H9 (cell line): ENCODE data around the gene OTUB1. TPM values are rescaled to one million over a fixed set of nuclear protein-coding genes. Genes with fewer than 3 reads are reported as not detected.

Experiments
- DNase-seq: peaks from one replicate; pipeline ENCODE4 v3.0.0-alpha.2; 2017
- H2AFZ ChIP-seq: one replicate; pipeline ENCODE4 v1.6.1; 2013; ENCODE audit warnings: mild to moderate bottlenecking, low read length, control low read depth, moderate library complexity
- H2AK5ac ChIP-seq: 2 replicates; pipeline ENCODE4 v1.6.1; 2013; ENCODE audit warnings: low read length, control low read depth, mixed read lengths; ENCODE audit not compliant: insufficient read length
- H2BK120ac ChIP-seq: one replicate; pipeline ENCODE4 v1.6.1; 2013; ENCODE audit warnings: low read depth, mild to moderate bottlenecking, low read length, control low read depth, inconsistent platforms; ENCODE audit not compliant: poor library complexity, severe bottlenecking
- H2BK12ac ChIP-seq: 2 replicates; pipeline ENCODE4 v1.6.1; 2013; ENCODE audit warnings: low read length, control low read depth, mixed read lengths, low read depth; ENCODE audit not compliant: insufficient read length
- H2BK15ac ChIP-seq: 2 replicates; pipeline ENCODE4 v1.6.1; 2013; ENCODE audit warnings: low read depth, low read length, control low read depth
- H2BK20ac ChIP-seq: one replicate; pipeline ENCODE4 v1.6.1; 2013; ENCODE audit warnings: low read depth, mild to moderate bottlenecking, low read length, control low read depth, inconsistent platforms; ENCODE audit not compliant: poor library complexity, severe bottlenecking
- H2BK5ac ChIP-seq: 2 replicates; pipeline ENCODE4 v1.6.1; 2013; ENCODE audit warnings: low read length, control low read depth, mixed read lengths; ENCODE audit not compliant: insufficient read length
- H3K14ac ChIP-seq: 2 replicates; pipeline ENCODE4 v1.6.1; 2013; ENCODE audit warnings: low read length, control low read depth; ENCODE audit not compliant: insufficient read depth
- H3K18ac ChIP-seq: 2 replicates; pipeline ENCODE4 v1.6.1; 2013; ENCODE audit warnings: low read depth, mild to moderate bottlenecking, mixed read lengths, low read length, control low read depth; ENCODE audit not compliant: insufficient read length
- H3K23ac ChIP-seq: 2 replicates; pipeline ENCODE4 v1.6.1; 2013; ENCODE audit warnings: low read length, control low read depth, mixed read lengths, low read depth; ENCODE audit not compliant: insufficient read length
- H3K23me2 ChIP-seq: 2 replicates; pipeline ENCODE4 v1.6.1; 2013; ENCODE audit warnings: low read depth, mild to moderate bottlenecking, mixed read lengths, low read length, control low read depth; ENCODE audit not compliant: insufficient read length, poor library complexity, severe bottlenecking
- H3K27ac ChIP-seq: 2 replicates; pipeline ENCODE4 v1.5.1; 2013; ENCODE audit warnings: low read length, control low read depth, mixed read lengths, low read depth; ENCODE audit not compliant: insufficient read length
- H3K27me3 ChIP-seq: 2 replicates; pipeline ENCODE4 v1.6.1; 2013; ENCODE audit warnings: low read length, control low read depth, inconsistent platforms; ENCODE audit not compliant: insufficient read depth
- H3K4ac ChIP-seq: 2 replicates; pipeline ENCODE4 v1.6.1; 2013; ENCODE audit warnings: low read depth, mild to moderate bottlenecking, control low read depth, inconsistent platforms, low read length, moderate library complexity
- H3K4me1 ChIP-seq: 2 replicates; pipeline ENCODE4 v1.6.1; 2013; ENCODE audit warnings: low read length, control low read depth, inconsistent platforms; ENCODE audit not compliant: insufficient read depth
- H3K4me2 ChIP-seq: 2 replicates; pipeline ENCODE4 v1.6.1; 2013; ENCODE audit warnings: low read length, control low read depth, mixed read lengths; ENCODE audit not compliant: insufficient read length, insufficient read depth
- H3K56ac ChIP-seq: 2 replicates; pipeline ENCODE4 v1.6.1; 2013; ENCODE audit warnings: low read depth, mild to moderate bottlenecking, mixed read lengths, low read length, control low read depth; ENCODE audit not compliant: insufficient read length
- H3K79me1 ChIP-seq: 2 replicates; pipeline ENCODE4 v1.6.1; 2013; ENCODE audit warnings: low read depth, mild to moderate bottlenecking, moderate library complexity, low read length, control low read depth, inconsistent platforms; ENCODE audit not compliant: insufficient read depth, poor library complexity, severe bottlenecking
- H3K79me2 ChIP-seq: 2 replicates; pipeline ENCODE4 v1.6.1; 2013; ENCODE audit warnings: low read length, control low read depth, inconsistent platforms; ENCODE audit not compliant: insufficient read depth
- H3K9ac ChIP-seq: 2 replicates; pipeline ENCODE4 v1.6.1; 2013; ENCODE audit warnings: low read length, control low read depth, mixed read lengths; ENCODE audit not compliant: insufficient read length; ENCODE audit errors: extremely low read depth
- H3K9me3 ChIP-seq: one replicate; pipeline ENCODE4 v1.6.1; 2013; ENCODE audit warnings: low read depth, low read length, inconsistent platforms; ENCODE audit not compliant: control insufficient read depth
- H3T11ph ChIP-seq: one replicate; pipeline ENCODE4 v1.6.1; 2013; ENCODE audit warnings: mild to moderate bottlenecking, low read length, control low read depth, inconsistent platforms
- H4K20me1 ChIP-seq: one replicate; pipeline ENCODE4 v1.6.1; 2013; ENCODE audit not compliant: control insufficient read depth, insufficient read length, insufficient read depth
- H4K5ac ChIP-seq: 2 replicates; pipeline ENCODE4 v1.6.1; 2013; ENCODE audit warnings: low read depth, mild to moderate bottlenecking, mixed read lengths, low read length, control low read depth; ENCODE audit not compliant: insufficient read length
- H4K8ac ChIP-seq: replicated peaks from 2 replicates; pipeline ENCODE4 v1.6.1; 2013; ENCODE audit warnings: low read length, control low read depth, mixed read lengths, low read depth; ENCODE audit not compliant: insufficient read length
- H4K91ac ChIP-seq: 2 replicates; pipeline ENCODE4 v1.6.1; 2013; ENCODE audit warnings: low read depth, mild to moderate bottlenecking, moderate library complexity, mixed read lengths, low read length, control low read depth; ENCODE audit not compliant: insufficient read length
- H3K27ac Mint-ChIP-seq, 3 experiments: 2 replicates in 2 of 3; 3 replicates in 1 of 3; pipeline ENCODE4 v1.8.0; 2020 to 2021; ENCODE audit warnings: mixed read lengths in 3 of 3, mild to moderate bottlenecking in 1 of 3, moderate library complexity in 1 of 3
- H3K27me3 Mint-ChIP-seq: 2 replicates; pipeline ENCODE4 v1.8.0; 2021; ENCODE audit warnings: low read depth, mild to moderate bottlenecking, moderate library complexity, mixed read lengths
- H3K36me3 Mint-ChIP-seq, 3 experiments: 2 replicates in 2 of 3; 3 replicates in 1 of 3; pipeline ENCODE4 v1.8.0; 2020 to 2021; ENCODE audit warnings: low read depth in 3 of 3, mixed read lengths in 3 of 3; ENCODE audit not compliant: insufficient read depth in 1 of 3
- H3K4me1 Mint-ChIP-seq, 2 experiments: 2 replicates each; pipeline ENCODE4 v1.8.0; 2020; ENCODE audit warnings: mixed read lengths in 2 of 2
- H3K4me3 Mint-ChIP-seq, 2 experiments: 2 replicates in 1 of 2; 3 replicates in 1 of 2; pipeline ENCODE4 v1.8.0; 2020 to 2021; ENCODE audit warnings: mild to moderate bottlenecking in 2 of 2, mixed read lengths in 2 of 2, moderate library complexity in 1 of 2
- H3K9me3 Mint-ChIP-seq, 2 experiments: 2 replicates in 1 of 2; 3 replicates in 1 of 2; pipeline ENCODE4 v1.8.0; 2020; ENCODE audit warnings: mild to moderate bottlenecking in 2 of 2, mixed read lengths in 2 of 2, moderate library complexity in 1 of 2
- CTCF ChIP-seq: fragments of 200-600 bp; sonication (generic); conservative IDR thresholded peaks from 3 replicates; pipeline ENCODE4 v1.8.0; 2021; ENCODE audit warnings: antibody characterized with exemption, mild to moderate bottlenecking
- WGBS: extraction: QIAGEN DNeasy Blood & Tissue Kit; methylation state at CpG from one replicate; pipeline ENCODE4 v1.1.7; 2013; ENCODE audit warnings: missing lambda C conversion rate, low lambda C conversion rate, mixed read lengths; ENCODE audit not compliant: insufficient read length; ENCODE audit errors: extremely low coverage; 5-methylcytosine and 5-hydroxymethylcytosine counted together
- total RNA-seq: library from RNA; stranded (reverse); gene quantifications from 2 replicates; pipeline ENCODE4 v1.2.1, GENCODE V29; 2021

The OTUB1 gene
- total RNA-seq, 1 experiment from 2014 or later = 114 TPM

DNA sequence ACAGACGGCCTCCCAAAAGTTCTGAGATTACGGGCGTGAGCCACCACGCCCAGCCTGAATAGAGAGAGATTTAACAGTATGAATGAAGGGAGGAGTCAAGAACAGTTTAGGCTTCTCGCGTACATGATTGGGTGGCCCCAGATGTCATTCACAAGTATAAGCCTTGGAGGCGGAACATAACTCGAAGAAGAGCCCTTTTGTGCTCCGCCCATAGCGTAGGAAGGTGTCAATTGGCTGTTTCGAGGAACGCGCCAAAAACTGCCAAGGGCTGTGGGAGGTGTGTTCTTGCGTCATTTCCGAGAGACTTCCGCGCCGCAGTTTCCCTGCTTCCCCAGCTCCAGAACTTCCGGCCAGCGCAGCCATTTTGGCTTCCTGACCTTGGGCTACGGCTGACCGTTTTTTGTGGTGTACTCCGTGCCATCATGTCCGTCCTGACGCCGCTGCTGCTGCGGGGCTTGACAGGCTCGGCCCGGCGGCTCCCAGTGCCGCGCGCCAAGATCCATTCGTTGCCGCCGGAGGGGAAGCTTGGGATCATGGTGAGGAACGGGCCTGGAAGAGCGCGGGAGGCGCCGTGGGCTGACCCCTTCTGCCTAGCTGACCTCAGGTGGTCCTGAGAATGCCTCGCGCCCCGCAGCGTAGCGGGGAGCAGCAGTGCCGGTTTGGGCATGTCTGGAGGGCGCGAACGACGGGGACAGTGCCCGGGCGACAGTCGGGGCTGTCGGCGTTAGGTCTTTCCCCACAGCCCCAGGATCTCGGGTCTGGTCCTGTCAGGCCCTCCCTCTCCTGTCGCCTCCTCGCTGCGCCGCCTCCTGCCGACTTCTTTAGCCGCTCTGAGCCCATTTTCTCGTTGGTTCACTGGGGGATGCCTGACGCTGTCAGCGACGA, 11.7 kb upstream of the OTUB1 start, which contains the start of gene COX8A:
TSS of gene COX8A (plus strand) at position 362 of the 885 bp plus-strand sequence. CDS start at position 423, 61 bp downstream.
- H3K9me3 Mint-ChIP-seq = peaks cover 8 to 9% of the 10 kb centered on the region in 2 experiments
- Histone ChIP-seq H4K8ac (no peak within 1 kb of the TSS), H4K5ac (no peak within 1 kb of the TSS), H3K14ac (peak within 1 kb of the TSS; percentile 96), H3K27ac (no peak within 1 kb of the TSS), H2BK12ac (no peak within 1 kb of the TSS), H2BK5ac (no peak within 1 kb of the TSS), H3K18ac (peak within 1 kb of the TSS; percentile 90), H4K91ac (no peak within 1 kb of the TSS), H3K4me1 (peaks cover 11% of the 10 kb centered on the region; the same call in 1 of the 2 replicates), H3K27me3 (no peaks in the 10 kb centered on the region), H2AK5ac (no peak within 1 kb of the TSS), H2BK20ac (no peak within 1 kb of the TSS), H3K23me2 (no peaks in the 10 kb centered on the region), H4K20me1 (no peaks in the 10 kb centered on the region), H2BK15ac (no peak within 1 kb of the TSS), H2BK120ac (no peak within 1 kb of the TSS), H3K4ac (no peak within 1 kb of the TSS), H3K9me3 (no peaks in the 10 kb centered on the region), H3K56ac (no peak within 1 kb of the TSS), H3K79me2 (peaks cover 6% of the 10 kb centered on the region; the same call in 1 of the 2 replicates), H3K4me2 (peak within 1 kb of the TSS; percentile 56), H3K9ac (peak within 1 kb of the TSS; percentile 88), H3K79me1 (no peaks in the 10 kb centered on the region), H2AFZ (no peak within 1 kb of the TSS), H3T11ph (no peak within 1 kb of the TSS), H3K23ac (no peak within 1 kb of the TSS)
- TF ChIP-seq CTCF = no peak; the same call in 2 of the 3 replicates
- H3K27ac Mint-ChIP-seq = peak within 1 kb of the TSS; percentile 99 to 100 (median 100)
- peaks cover 36% of the 10 kb centered on the region for H3K27me3 Mint-ChIP-seq
- H3K4me1 Mint-ChIP-seq = peaks cover 22 to 27% of the 10 kb centered on the region in 2 experiments
- peaks cover 14 to 16% (median 15%) of the 10 kb centered on the region in 3 experiments for H3K36me3 Mint-ChIP-seq
- DNase-seq = peak; percentile 99
- no CpG with 5 or more reads among the region's 67 CpGs for WGBS
- peak within 1 kb of the TSS; percentile 100 for H3K4me3 Mint-ChIP-seq
